Measurements from ENCODE around the gene FAM111A. TPM values are rescaled to one million over a fixed set of nuclear protein-coding genes. Genes with fewer than 3 reads are reported as not detected.

FAM111A gene
- total and polyA plus RNA-seq, 2 donors (not counting 3 experiments of a cell fraction or from before 2014, with no cell fraction given) = 20.1 to 57.4 TPM

- ChIA-PET POLR2A (interaction anchor here (1.1 kb wide), 1 partner anchor 15 kb away, joined by 3 read pairs; the partner anchor contains the start of gene FAM111A), CTCF (interaction anchor here (0.9 to 3.8 kb wide), 24 partner anchors 8 to 589 kb away, joined by 3 to 91 read pairs (median 8); partner anchors contain the start of genes DTX4, FAM111A and FAM111B)
- dilution Hi-C loops (cut with MboI; ENCODE audit: extremely low pct_ligation_motif_present, low sequenced_read_pairs) = no loop called here
- Histone ChIP-seq H3K36me3 (ENCODE audit: control insufficient read depth in 2 of 2, extremely low read depth in 1 of 2, insufficient read depth in 2 of 2, low read length in 2 of 2) (no peaks in the 10 kb centered on the region), H3K9me1 (replicated peaks; ENCODE audit: control insufficient read depth, extremely low read depth, insufficient read depth, low read length) (no peaks in the 10 kb centered on the region), H3K27me3 (ENCODE audit: control insufficient read depth in 2 of 2, insufficient read depth in 2 of 2, low read length in 2 of 2) (peaks cover 6 to 7% of the 10 kb centered on the region in 2 experiments), H3K9ac (replicated peaks; ENCODE audit: extremely low read depth, insufficient read depth, low read length) (no peak overlapping the region), H4K20me1 (replicated peaks; ENCODE audit: control insufficient read depth, extremely low read depth, insufficient read depth, low read length) (no peaks in the 10 kb centered on the region), H3K4me1 (ENCODE audit: control insufficient read depth, extremely low read depth, insufficient read depth, low read length) (peaks cover 2% of the 10 kb centered on the region), H3K9me3 (replicated peaks; ENCODE audit: control insufficient read depth, insufficient read depth, low read length) (no peaks in the 10 kb centered on the region), H3K4me2 (ENCODE audit: insufficient read depth, low read length) (no peak overlapping the region), H3K4me3 (replicated peaks in 1 of 3; ENCODE audit: insufficient read depth in 1 of 3, low read depth in 1 of 3, low read length in 3 of 3) (no peak overlapping the region), H2AFZ (ENCODE audit: low read depth, low read length) (no peak overlapping the region), H3K79me2 (ENCODE audit: control insufficient read depth, insufficient read depth, low read length) (no peaks in the 10 kb centered on the region), H3K27ac (ENCODE audit: insufficient read depth, low read depth, low read length) (no peak overlapping the region)
- BruUV-seq (replicated peaks) = no TSS peak
- TF ChIP-seq MYC (IDR thresholded peaks at IDR 0.05; ENCODE audit: low read depth, low read length) (no peak), GATA2 (IDR thresholded peaks at IDR 0.05; ENCODE audit: insufficient read depth, insufficient read length, low read depth, low read length) (no peak), POLR2AphosphoS5 (IDR thresholded peaks at IDR 0.05; ENCODE audit: insufficient read depth, low read depth, low read length) (no peak), POLR2A (IDR thresholded peaks at IDR 0.05; ENCODE audit: low read depth, low read length) (no peak), JUN (IDR thresholded peaks at IDR 0.05; ENCODE audit: borderline replicate concordance, insufficient read depth, insufficient read length, low read depth) (no peak), MAX (IDR thresholded peaks at IDR 0.05; ENCODE audit: insufficient read depth, insufficient read length) (no peak), FOS (IDR thresholded peaks at IDR 0.05; ENCODE audit: borderline replicate concordance, insufficient read depth, low read length) (no peak), EZH2 (IDR thresholded peaks at IDR 0.05; ENCODE audit: borderline replicate concordance, low read depth, low read length, severe bottlenecking) (no peak)
- TF ChIP-seq, protein P1, sequence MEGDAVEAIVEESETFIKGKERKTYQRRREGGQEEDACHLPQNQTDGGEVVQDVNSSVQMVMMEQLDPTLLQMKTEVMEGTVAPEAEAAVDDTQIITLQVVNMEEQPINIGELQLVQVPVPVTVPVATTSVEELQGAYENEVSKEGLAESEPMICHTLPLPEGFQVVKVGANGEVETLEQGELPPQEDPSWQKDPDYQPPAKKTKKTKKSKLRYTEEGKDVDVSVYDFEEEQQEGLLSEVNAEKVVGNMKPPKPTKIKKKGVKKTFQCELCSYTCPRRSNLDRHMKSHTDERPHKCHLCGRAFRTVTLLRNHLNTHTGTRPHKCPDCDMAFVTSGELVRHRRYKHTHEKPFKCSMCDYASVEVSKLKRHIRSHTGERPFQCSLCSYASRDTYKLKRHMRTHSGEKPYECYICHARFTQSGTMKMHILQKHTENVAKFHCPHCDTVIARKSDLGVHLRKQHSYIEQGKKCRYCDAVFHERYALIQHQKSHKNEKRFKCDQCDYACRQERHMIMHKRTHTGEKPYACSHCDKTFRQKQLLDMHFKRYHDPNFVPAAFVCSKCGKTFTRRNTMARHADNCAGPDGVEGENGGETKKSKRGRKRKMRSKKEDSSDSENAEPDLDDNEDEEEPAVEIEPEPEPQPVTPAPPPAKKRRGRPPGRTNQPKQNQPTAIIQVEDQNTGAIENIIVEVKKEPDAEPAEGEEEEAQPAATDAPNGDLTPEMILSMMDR (IDR thresholded peaks at IDR 0.05; ENCODE audit: extremely low read depth in 1 of 2, insufficient read depth in 1 of 2, low read depth in 1 of 2, low read length in 2 of 2) = no peak
- intact Hi-C loops (cut with micrococcal nuclease) = no loop called here
- no peak for FAIRE-seq
- no peak for DNase-seq (ENCODE audit: low read depth, low spot score)
These were observed 14.8 kb downstream of the FAM111A start for GRCh38 chr11:59157433-59157832.

All from endothelial cell of umbilical vein (primary cell).